ENCODE data around the gene C20orf144. TPM values are rescaled to one million over a fixed set of nuclear protein-coding genes. Genes with fewer than 3 reads are reported as not detected.
"Not testable (repeated sequence)": the region's sequence is repeated elsewhere in the genome, so short reads cannot be mapped to it uniquely, and the experiment has no call there.

C20orf144 gene
- total and polyA plus RNA-seq, 8 donors = 0.19 to 0.31 TPM; not detected in 6

- no peak for DNase-seq
- H3K36me3 ChIP-seq = peaks cover 30 to 94% (median 93%) of the 10 kb centered on the region in 4 donors
- no peaks in the 10 kb centered on the region for H3K9me3 ChIP-seq
- H3K27me3 ChIP-seq = no peaks in the 10 kb centered on the region
- TF ChIP-seq POLR2AphosphoS5 (IDR thresholded peaks at IDR 0.05) (no peak), CTCF (IDR thresholded peaks at IDR 0.05) (no peak), POLR2A (IDR thresholded peaks at IDR 0.05) (no peak), EP300 (IDR thresholded peaks at IDR 0.05) (no peak)
- no peak overlapping the region for H3K4me3 ChIP-seq
- no peak overlapping the region for H3K27ac ChIP-seq
- intact Hi-C loops (cut with DNase I; ENCODE audit: low total_unique reads) = no loop called here
- no peaks in the 10 kb centered on the region for H3K4me1 ChIP-seq
- WGBS, 5 donors = 87 to 95% (median 92%) methylated on average over 4 of the region's 4 CpGs
Observed at GRCh38 chr20:33630507-33630906, 31.6 kb upstream of the C20orf144 start.

- DNase-seq, H3K4me1 ChIP-seq: not testable (repeated sequence)
- H3K36me3 ChIP-seq = peaks cover 33 to 94% (median 90%) of the 10 kb centered on the region in 4 donors
Observed at GRCh38 chr20:33631910-33632309, 30.2 kb upstream of the C20orf144 start.

GRCh38 chr20:33635341-33635740, 26.8 kb upstream of the C20orf144 start:
- Histone ChIP-seq H3K27me3 (no peaks in the 10 kb centered on the region), H3K4me1 (no peaks in the 10 kb centered on the region), H3K36me3 (peaks cover 23 to 95% (median 90%) of the 10 kb centered on the region in 4 donors), H3K27ac (no peak overlapping the region), H3K4me3 (no peak overlapping the region), H3K9me3 (no peaks in the 10 kb centered on the region)
- no peak for TF ChIP-seq POLR2AphosphoS5 (IDR thresholded peaks at IDR 0.05)
- TF ChIP-seq POLR2A (IDR thresholded peaks at IDR 0.05) = no peak
- TF ChIP-seq CTCF (IDR thresholded peaks at IDR 0.05) = no peak
- no peak for TF ChIP-seq EP300 (IDR thresholded peaks at IDR 0.05)
- 94 to 98% (median 97%) methylated on average over 3 of the region's 3 CpGs for WGBS, 5 donors
- intact Hi-C loops (cut with DNase I; ENCODE audit: low total_unique reads) = no loop called here
- no peak for DNase-seq

More at GRCh38 chr20:33631910-33632309, 30.2 kb upstream of the C20orf144 start:
- H3K27me3 ChIP-seq; H3K27ac ChIP-seq; H3K9me3 ChIP-seq; H3K4me3 ChIP-seq; intact Hi-C loops (cut with DNase I; ENCODE audit: low total_unique reads): not testable (repeated sequence)
- WGBS, 5 donors = 79 to 83% (median 82%) methylated on average over 4 of the region's 4 CpGs

- no peak overlapping the region for H3K4me3 ChIP-seq
- TF ChIP-seq CTCF (IDR thresholded peaks at IDR 0.05) = no peak
- no peak for TF ChIP-seq POLR2A (IDR thresholded peaks at IDR 0.05)
- TF ChIP-seq EP300 (IDR thresholded peaks at IDR 0.05) = no peak
- H3K4me1 ChIP-seq = no peaks in the 10 kb centered on the region
- H3K27ac ChIP-seq = no peak overlapping the region
- H3K27me3 ChIP-seq = no peaks in the 10 kb centered on the region
- H3K9me3 ChIP-seq = no peaks in the 10 kb centered on the region
- no peak for DNase-seq
- intact Hi-C loops (cut with DNase I; ENCODE audit: low total_unique reads) = no loop called here
- peaks cover 22 to 95% (median 91%) of the 10 kb centered on the region in 4 donors for H3K36me3 ChIP-seq
- 90 to 93% (median 91%) methylated on average over 1 of the region's 1 CpG for WGBS, 5 donors
Observed at GRCh38 chr20:33636776-33637175, 25.4 kb upstream of the C20orf144 start.

GRCh38 chr20:33640287-33640686, 21.8 kb upstream of the C20orf144 start:
- Histone ChIP-seq H3K27ac (no peak overlapping the region), H3K27me3 (no peaks in the 10 kb centered on the region), H3K4me1 (no peaks in the 10 kb centered on the region), H3K9me3 (no peaks in the 10 kb centered on the region), H3K36me3 (peaks cover 30 to 98% (median 95%) of the 10 kb centered on the region in 4 donors), H3K4me3 (no peak overlapping the region)
- 80 to 92% (median 86%) methylated on average over 11 to 13 of the region's 13 CpGs for WGBS, 5 donors
- intact Hi-C loops (cut with DNase I; ENCODE audit: low total_unique reads) = no loop called here
- TF ChIP-seq EP300 (IDR thresholded peaks at IDR 0.05) = no peak
- TF ChIP-seq POLR2AphosphoS5 (IDR thresholded peaks at IDR 0.05) = no peak
- TF ChIP-seq POLR2A (IDR thresholded peaks at IDR 0.05) = no peak
- TF ChIP-seq CTCF (IDR thresholded peaks at IDR 0.05) = no peak
- DNase-seq = no peak
